ENCODE results near the gene TOM1L2.

DNA sequence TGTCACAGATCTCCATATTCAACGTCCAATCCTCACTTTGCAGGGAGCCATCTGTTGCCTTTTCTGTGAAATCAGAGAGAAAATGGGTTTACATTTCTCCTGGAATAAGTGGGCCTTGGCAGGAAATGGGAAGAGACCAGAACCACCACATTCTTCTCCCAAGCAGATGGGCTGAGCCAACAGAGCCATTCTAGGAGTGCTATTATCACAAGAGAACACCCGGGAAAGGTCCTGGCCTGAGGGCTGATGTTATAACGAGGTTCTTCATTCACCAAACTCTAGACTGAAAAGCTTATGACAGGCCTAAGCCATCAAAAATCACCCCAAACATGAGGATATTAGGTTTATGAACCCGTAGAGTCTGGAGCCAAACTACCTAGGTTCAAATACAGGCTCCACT, 64.7 kb downstream of the TOM1L2 start:
- TF ChIP-seq, protein P1, sequence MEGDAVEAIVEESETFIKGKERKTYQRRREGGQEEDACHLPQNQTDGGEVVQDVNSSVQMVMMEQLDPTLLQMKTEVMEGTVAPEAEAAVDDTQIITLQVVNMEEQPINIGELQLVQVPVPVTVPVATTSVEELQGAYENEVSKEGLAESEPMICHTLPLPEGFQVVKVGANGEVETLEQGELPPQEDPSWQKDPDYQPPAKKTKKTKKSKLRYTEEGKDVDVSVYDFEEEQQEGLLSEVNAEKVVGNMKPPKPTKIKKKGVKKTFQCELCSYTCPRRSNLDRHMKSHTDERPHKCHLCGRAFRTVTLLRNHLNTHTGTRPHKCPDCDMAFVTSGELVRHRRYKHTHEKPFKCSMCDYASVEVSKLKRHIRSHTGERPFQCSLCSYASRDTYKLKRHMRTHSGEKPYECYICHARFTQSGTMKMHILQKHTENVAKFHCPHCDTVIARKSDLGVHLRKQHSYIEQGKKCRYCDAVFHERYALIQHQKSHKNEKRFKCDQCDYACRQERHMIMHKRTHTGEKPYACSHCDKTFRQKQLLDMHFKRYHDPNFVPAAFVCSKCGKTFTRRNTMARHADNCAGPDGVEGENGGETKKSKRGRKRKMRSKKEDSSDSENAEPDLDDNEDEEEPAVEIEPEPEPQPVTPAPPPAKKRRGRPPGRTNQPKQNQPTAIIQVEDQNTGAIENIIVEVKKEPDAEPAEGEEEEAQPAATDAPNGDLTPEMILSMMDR (conservative IDR thresholded peaks at IDR 0.05 in 1 of 2, IDR thresholded peaks at IDR 0.05 in 1 of 2; ENCODE audit: low read depth in 1 of 2, low read length in 2 of 2), result no peak
- TF ChIP-seq EZH2 (IDR thresholded peaks at IDR 0.05; ENCODE audit: low read length, missing control alignments), result no peak

All from fibroblast of lung (primary cell).